ENCODE measurements around the gene THUMPD3.
A peak's percentile ranks its signal among the peaks of the same experiment; 100 is the strongest.

THUMPD3 gene

DNA sequence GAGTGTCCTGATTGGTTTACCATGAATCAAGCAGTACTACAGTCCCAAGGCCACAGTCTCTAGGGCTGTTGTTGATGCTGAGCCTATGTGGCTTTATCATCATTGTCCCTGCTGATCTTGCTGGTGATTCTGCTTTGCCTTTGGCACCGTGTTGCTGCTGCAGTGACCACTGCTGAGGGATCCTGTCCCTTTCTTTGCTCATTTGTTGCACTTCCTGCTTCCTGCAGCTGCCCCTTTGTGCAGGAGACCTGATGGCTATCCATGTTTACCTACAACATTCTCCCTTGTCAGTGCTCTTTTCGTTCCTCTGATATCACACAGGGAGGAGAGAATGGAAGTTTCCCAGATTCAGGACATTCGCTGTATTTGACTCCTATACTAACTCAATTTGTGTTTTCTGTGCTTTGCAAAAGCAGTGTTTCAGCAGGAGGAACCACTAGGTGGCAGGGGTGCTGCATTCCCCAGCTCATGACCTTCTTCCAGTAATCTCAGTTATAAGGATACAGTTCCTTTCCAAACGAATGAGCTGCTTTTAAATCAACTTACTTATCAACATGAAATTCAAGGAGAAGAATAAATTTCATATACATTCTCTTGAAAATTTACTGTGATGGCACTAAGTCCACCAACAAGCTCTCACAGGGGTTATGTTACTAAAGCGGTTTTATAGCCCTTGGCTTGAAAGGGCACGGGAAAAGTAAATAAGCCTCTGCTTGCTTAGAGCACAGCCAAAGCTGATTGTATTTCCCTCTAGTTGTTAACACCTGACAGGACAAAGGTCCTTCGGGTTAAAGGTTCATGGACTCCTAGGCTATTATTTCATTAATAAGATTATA, 9.7 kb upstream of the THUMPD3 start:
- no peak overlapping the region for H3K4me3 ChIP-seq (ENCODE audit: low read length)
- TF ChIP-seq, protein P1, sequence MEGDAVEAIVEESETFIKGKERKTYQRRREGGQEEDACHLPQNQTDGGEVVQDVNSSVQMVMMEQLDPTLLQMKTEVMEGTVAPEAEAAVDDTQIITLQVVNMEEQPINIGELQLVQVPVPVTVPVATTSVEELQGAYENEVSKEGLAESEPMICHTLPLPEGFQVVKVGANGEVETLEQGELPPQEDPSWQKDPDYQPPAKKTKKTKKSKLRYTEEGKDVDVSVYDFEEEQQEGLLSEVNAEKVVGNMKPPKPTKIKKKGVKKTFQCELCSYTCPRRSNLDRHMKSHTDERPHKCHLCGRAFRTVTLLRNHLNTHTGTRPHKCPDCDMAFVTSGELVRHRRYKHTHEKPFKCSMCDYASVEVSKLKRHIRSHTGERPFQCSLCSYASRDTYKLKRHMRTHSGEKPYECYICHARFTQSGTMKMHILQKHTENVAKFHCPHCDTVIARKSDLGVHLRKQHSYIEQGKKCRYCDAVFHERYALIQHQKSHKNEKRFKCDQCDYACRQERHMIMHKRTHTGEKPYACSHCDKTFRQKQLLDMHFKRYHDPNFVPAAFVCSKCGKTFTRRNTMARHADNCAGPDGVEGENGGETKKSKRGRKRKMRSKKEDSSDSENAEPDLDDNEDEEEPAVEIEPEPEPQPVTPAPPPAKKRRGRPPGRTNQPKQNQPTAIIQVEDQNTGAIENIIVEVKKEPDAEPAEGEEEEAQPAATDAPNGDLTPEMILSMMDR (conservative IDR thresholded peaks at IDR 0.05; ENCODE audit: low read depth, low read length), result peak; percentile 96
- no peak for DNase-seq (ENCODE audit: low read depth)

- TF ChIP-seq, protein P1 (conservative IDR thresholded peaks at IDR 0.05; ENCODE audit: low read depth, low read length), result no peak
- peak overlapping the region; percentile 81 for H3K4me3 ChIP-seq (ENCODE audit: low read length)
- no peak for DNase-seq (ENCODE audit: low read depth)
Observed at GRCh38 chr3:9361691-9362388, 1.0 kb upstream of the THUMPD3 start.

GRCh38 chr3:9369508-9369907, 6.7 kb downstream of the THUMPD3 start:
- H3K4me3 ChIP-seq (ENCODE audit: low read length), result no peak overlapping the region
- no peak for DNase-seq (ENCODE audit: low read depth)
- TF ChIP-seq, protein P1 (conservative IDR thresholded peaks at IDR 0.05; ENCODE audit: low read depth, low read length), result no peak

- no peak for DNase-seq (ENCODE audit: low read depth)
- H3K4me3 ChIP-seq (ENCODE audit: low read length), result no peak overlapping the region
- TF ChIP-seq, protein P1 (conservative IDR thresholded peaks at IDR 0.05; ENCODE audit: low read depth, low read length), result no peak
Observed at GRCh38 chr3:9373465-9373864, 10.6 kb downstream of the THUMPD3 start.

DNA sequence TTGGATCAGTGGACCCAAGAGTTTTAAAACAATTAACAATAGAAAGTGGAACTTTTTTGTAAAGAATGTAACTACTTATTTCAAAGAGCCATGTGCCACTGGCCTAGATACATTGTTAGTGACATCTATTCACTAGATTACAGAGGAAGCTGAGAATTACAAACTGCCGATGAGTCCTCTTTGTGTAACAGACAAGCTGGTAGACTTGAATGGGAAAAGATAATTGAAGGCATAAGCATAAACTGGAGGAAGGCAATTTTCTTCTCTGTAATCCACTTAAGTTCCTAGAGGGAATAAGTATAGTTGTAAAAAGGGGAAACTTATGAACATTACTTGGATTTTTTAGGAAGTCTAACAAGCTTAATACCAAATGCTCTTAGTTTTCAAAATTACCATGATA, 15.1 kb downstream of the THUMPD3 start:
- TF ChIP-seq, protein P1 (conservative IDR thresholded peaks at IDR 0.05; ENCODE audit: low read depth, low read length), result no peak
- no peak overlapping the region for H3K4me3 ChIP-seq (ENCODE audit: low read length)
- DNase-seq (ENCODE audit: low read depth), result no peak

GRCh38 chr3:9379327-9379726, 16.5 kb downstream of the THUMPD3 start:
- H3K4me3 ChIP-seq (ENCODE audit: low read length), result no peak overlapping the region
- TF ChIP-seq, protein P1 (conservative IDR thresholded peaks at IDR 0.05; ENCODE audit: low read depth, low read length), result no peak
- no peak for DNase-seq (ENCODE audit: low read depth)
